HepG2 (cell line): ENCODE data around the gene MTR. TPM values are rescaled to one million over a fixed set of nuclear protein-coding genes. Genes with fewer than 3 reads are reported as not detected.

Experiments
- ATAC-seq: fragments of 200-7000 bp; cut with Tn5 transposase; 3 replicates; pipeline ENCODE4 v1.9.1; 2020; ENCODE audit warnings: mild to moderate bottlenecking, moderate library complexity
- BruUV-seq: library from RNA; stranded (reverse); fragments of 400-500 nt; replicated peaks from 2 replicates; lab custom pipeline; 2021; lab: Mats Ljungman, UMichigan
- CTCF ChIA-PET: fragments of 300-600 bp; formaldehyde crosslinking; extraction: SDS; loops from one replicate; lab custom pipeline; 2021; ENCODE audit warnings: low total read pairs, inconsistent platforms, low intra/inter-chr PET ratio; lab: Yijun Ruan, JAX
- POLR2A ChIA-PET: fragments of 350-600 bp; sonication (Branson Sonifier 250); formaldehyde crosslinking; loops from one replicate; lab custom pipeline; 2020; ENCODE audit warnings: antibody characterized with exemption, inconsistent platforms; lab: Yijun Ruan, JAX
- DNase-seq: peaks from one replicate; pipeline ENCODE4 v3.0.0-alpha.2; 2015; ENCODE audit warnings: low spot score
- FAIRE-seq: peaks from 3 replicates; lab custom pipeline; 2011; peaks lifted over from hg19 to GRCh38; lab: Jason Lieb, UNC
- H2AFZ ChIP-seq: one replicate; pipeline ENCODE4 v1.6.1; 2011; ENCODE audit warnings: low read length, inconsistent platforms
- H3K27ac ChIP-seq: fragments of 300-600 bp; 3 replicates; pipeline ENCODE4 v1.8.0; 2011; ENCODE audit warnings: mixed run types, mild to moderate bottlenecking, mixed read lengths, low read length, inconsistent platforms; ENCODE audit not compliant: insufficient read depth; ENCODE audit errors: extremely low read length
- H3K27me3 ChIP-seq, 2 experiments: fragments of 200-600 bp in 1 of 2; 2 replicates in 1 of 2; 3 replicates in 1 of 2; pipeline versions ENCODE4 v1.6.0 to v1.8.0; 2011; ENCODE audit warnings: low read length in 2 of 2, mild to moderate bottlenecking in 2 of 2, moderate library complexity in 2 of 2, inconsistent platforms in 1 of 2; ENCODE audit not compliant: insufficient read depth in 2 of 2, control insufficient read depth in 1 of 2
- H3K36me3 ChIP-seq, 2 experiments: fragments of 200-600 bp in 1 of 2; replicated peaks in 1 of 2; 2 replicates in 1 of 2; 3 replicates in 1 of 2; pipeline versions ENCODE4 v1.5.1 to v1.8.0; 2011; ENCODE audit warnings: low read length in 2 of 2, inconsistent platforms in 1 of 2; ENCODE audit not compliant: insufficient read depth in 2 of 2, control insufficient read depth in 1 of 2
- H3K4me1 ChIP-seq: 2 replicates; pipeline ENCODE4 v1.5.1; 2012; ENCODE audit warnings: low read length, inconsistent platforms; ENCODE audit not compliant: insufficient read depth
- H3K4me2 ChIP-seq: 2 replicates; pipeline ENCODE4 v1.6.0; 2011; ENCODE audit warnings: low read depth, low read length, inconsistent platforms
- H3K4me3 ChIP-seq, 3 experiments: fragments of 200-600 bp in 1 of 3; sonication (generic), shearing (Covaris generic) in 1 of 3; replicated peaks in 1 of 3; 2 replicates each; pipeline ENCODE4 v1.5.1; 2011 to 2016; ENCODE audit warnings: low read length in 3 of 3, inconsistent platforms in 2 of 3, low read depth in 2 of 3, mild to moderate bottlenecking in 2 of 3, control low read depth in 1 of 3, mixed read lengths in 1 of 3; ENCODE audit not compliant: insufficient read depth in 1 of 3
- H3K79me2 ChIP-seq: one replicate; pipeline ENCODE4 v1.6.1; 2011; ENCODE audit warnings: low read length, inconsistent platforms; ENCODE audit not compliant: insufficient read depth
- H3K9ac ChIP-seq: 2 replicates; pipeline ENCODE4 v1.6.0; 2011; ENCODE audit warnings: mild to moderate bottlenecking, low read depth, low read length, inconsistent platforms; ENCODE audit not compliant: insufficient read depth
- H3K9me3 ChIP-seq: 2 replicates; pipeline ENCODE4 v1.5.1; 2012; ENCODE audit warnings: mild to moderate bottlenecking, low read length
- H4K20me1 ChIP-seq: 2 replicates; pipeline ENCODE4 v1.6.0; 2011; ENCODE audit warnings: inconsistent platforms, mild to moderate bottlenecking, low read length, moderate library complexity; ENCODE audit not compliant: insufficient read depth
- BCL3 ChIP-seq: sonication (generic); formaldehyde crosslinking; IDR thresholded peaks from 2 replicates; pipeline ENCODE4 v1.5.1; 2020; ENCODE audit warnings: mild to moderate bottlenecking, missing genetic modification reagents, moderate library complexity
- BRCA1 ChIP-seq: sonication (generic); formaldehyde crosslinking; IDR thresholded peaks from 2 replicates; pipeline ENCODE4 v1.4.0; 2020; ENCODE audit warnings: missing genetic modification reagents
- CCAR2 ChIP-seq: fragments of 200-400 bp; formaldehyde crosslinking; optimal IDR thresholded peaks from 2 replicates; pipeline ENCODE3; 2018; ENCODE audit warnings: low read depth, mild to moderate bottlenecking, low read length, moderate library complexity
- DMAP1 ChIP-seq: IDR thresholded peaks from 2 replicates; pipeline ENCODE4 v1.6.1; 2016
- IRF2 ChIP-seq: IDR thresholded peaks from 2 replicates; pipeline ENCODE4 v1.6.1; 2018; ENCODE audit warnings: missing genetic modification reagents, missing compliant biosample characterization
- KAT8 ChIP-seq: IDR thresholded peaks from 2 replicates; pipeline ENCODE4 v1.6.1; 2016; ENCODE audit warnings: missing genetic modification reagents, missing compliant biosample characterization
- MBD4 ChIP-seq: IDR thresholded peaks from 2 replicates; pipeline ENCODE4 v1.6.1; 2012; ENCODE audit warnings: low read length, inconsistent platforms, borderline replicate concordance
- MYNN ChIP-seq: sonication (generic); formaldehyde crosslinking; IDR thresholded peaks from 2 replicates; pipeline ENCODE4 v1.4.0; 2020; ENCODE audit warnings: mild to moderate bottlenecking, low read depth, missing genetic modification reagents
- SIN3A ChIP-seq: IDR thresholded peaks from 2 replicates; pipeline ENCODE4 v1.6.1; 2011; ENCODE audit warnings: low read depth, mild to moderate bottlenecking, control low read depth, low read length, borderline replicate concordance
- ZBED4 ChIP-seq: sonication (generic); formaldehyde crosslinking; IDR thresholded peaks from 2 replicates; pipeline ENCODE4 v1.4.0; 2020; ENCODE audit warnings: missing genetic modification reagents, borderline replicate concordance
- ZKSCAN1 ChIP-seq: fragments of 150-350 bp; IDR thresholded peaks from 2 replicates; pipeline ENCODE4 v1.6.1; 2014; ENCODE audit warnings: low read length
- ZNF282 ChIP-seq: fragments of 450-650 bp; IDR thresholded peaks from 2 replicates; pipeline ENCODE4 v1.6.1; 2018; ENCODE audit not compliant: partially characterized antibody
- ZNF34 ChIP-seq: sonication (generic); formaldehyde crosslinking; IDR thresholded peaks from 2 replicates; pipeline ENCODE4 v1.4.0; 2020; ENCODE audit warnings: mild to moderate bottlenecking, missing genetic modification reagents, borderline replicate concordance
- WGBS: methylation state at CpG from one replicate; pipeline ENCODE4 v1.1.6; 2017; ENCODE audit warnings: low lambda C conversion rate; 5-methylcytosine and 5-hydroxymethylcytosine counted together
- in situ Hi-C: cut with HindIII; loops from 2 replicates; pipeline ENCODE4 v1.10.0; 2017; ENCODE audit warnings: low pct_unique_long_range_greater_than_20kb; ENCODE audit not compliant: extremely low pct_ligation_motif_present
- intact Hi-C: fragments of 100-400 bp; cut with micrococcal nuclease; formaldehyde crosslinking; loops from one replicate; pipeline ENCODE4 v1.10.0; 2022; ENCODE audit not compliant: unreplicated experiment
- polyA plus RNA-seq, 8 experiments: library from polyadenylated mRNA; depleted of rRNA in 3 of 8; stranded (reverse) in 7 of 8; unstranded in 1 of 8; fragments of >200 nt; fragmentation: Illumina TruSeq in 4 of 8; extraction: Trizol in 4 of 8; gene quantifications; 2 replicates each; pipeline versions ENCODE4 v1.2.1 to v1.2.3, GENCODE V29; 2011 to 2016; ENCODE audit warnings: low read depth in 4 of 8, missing spikeins in 1 of 8, mixed read lengths in 1 of 8; ENCODE audit not compliant: insufficient read depth in 1 of 8
- total RNA-seq, 5 experiments: library from RNA; depleted of rRNA; stranded (reverse); fragments of >200 nt; fragmentation: Illumina TruSeq; extraction: Trizol; gene quantifications; 2 replicates each; pipeline ENCODE4 v1.2.3, GENCODE V29; 2016; ENCODE audit warnings: low read depth in 1 of 5

MTR gene
- total and polyA plus RNA-seq, 2 of the 13 experiments (the other 11 are each of a cell fraction or from before 2014, with no cell fraction given): 16.3 to 36.1 TPM

- no peak overlapping the region for H3K27ac ChIP-seq
- TF ChIP-seq MYNN (no peak), BCL3 (CRISPR knock-in tag) (no peak), BRCA1 (CRISPR knock-in tag) (no peak), ZBED4 (no peak), ZNF34 (CRISPR knock-in tag) (no peak), SIN3A (no peak), DMAP1 (CRISPR knock-in tag) (no peak), ZKSCAN1 (no peak), KAT8 (CRISPR knock-in tag) (no peak), IRF2 (no peak), MBD4 (no peak), ZNF282 (no peak), CCAR2 (no peak)
- no peak overlapping the region for H3K4me2 ChIP-seq
- CTCF ChIA-PET: no interaction called here
- H3K4me1 ChIP-seq: peaks cover 35% of the 10 kb centered on the region
- intact Hi-C loops: no loop called here
- no peaks in the 10 kb centered on the region for H4K20me1 ChIP-seq
- POLR2A ChIA-PET: interaction anchor here (2.6 kb wide), 1 partner anchor 14 kb away, joined by 9 read pairs; no protein-coding TSS in a partner anchor
- BruUV-seq: no TSS peak
- ATAC-seq: no peak
- no peaks in the 10 kb centered on the region for H3K9me3 ChIP-seq
- 98% methylated on average over 4 of the region's 4 CpGs for WGBS
- no peak for FAIRE-seq
- no peak overlapping the region for H3K4me3 ChIP-seq
- no peaks in the 10 kb centered on the region for H3K27me3 ChIP-seq
- in situ Hi-C loops: no loop called here
- peaks cover 15 to 48% of the 10 kb centered on the region in 2 experiments for H3K36me3 ChIP-seq
- H3K9ac ChIP-seq: no peak overlapping the region
- no peaks in the 10 kb centered on the region for H3K79me2 ChIP-seq
- H2AFZ ChIP-seq: no peak overlapping the region
- DNase-seq: no peak
These were observed 53.3 kb downstream of the MTR start for GRCh38 chr1:236848274-236848923.
